Heart left ventricle (tissue), 16 donors: ENCODE measurements around the gene ZDHHC4. TPM values are rescaled to one million over a fixed set of nuclear protein-coding genes. Genes with fewer than 3 reads are reported as not detected.
A peak's percentile ranks its signal among the peaks of the same experiment; 100 is the strongest.
"Not testable (repeated sequence)": the region's sequence is repeated elsewhere in the genome, so short reads cannot be mapped to it uniquely, and the experiment has no call there.

Experiments
- ATAC-seq, 4 donors: fragments of 200-7000 bp; cut with Tn5 transposase; one replicate each; pipeline ENCODE4 v1.9.1; 2020 to 2022; ENCODE audit warnings: moderate library complexity in 4 of 4, mild to moderate bottlenecking in 3 of 4, moderate number of reproducible peaks in 1 of 4
- DNase-seq, 5 donors: peaks; one replicate each; pipeline ENCODE4 v3.0.0-alpha.2; 2020
- H3K27ac ChIP-seq, 12 donors: fragments of 200-600 bp; sonication (generic) in 4 of 12; one replicate each; pipeline versions ENCODE4 v1.5.0 to v1.8.0; 2016 to 2022; ENCODE audit warnings: mild to moderate bottlenecking in 2 of 12
- H3K27me3 ChIP-seq, 9 donors: fragments of 200-600 bp; sonication (generic) in 2 of 9; one replicate each; pipeline versions ENCODE4 v1.5.1 to v1.8.0; 2016 to 2022; ENCODE audit warnings: mild to moderate bottlenecking in 3 of 9
- H3K36me3 ChIP-seq, 9 donors: fragments of 200-600 bp; sonication (generic) in 2 of 9; one replicate each; pipeline versions ENCODE4 v1.5.0 to v1.8.0; 2018 to 2022; ENCODE audit warnings: mild to moderate bottlenecking in 2 of 9
- H3K4me1 ChIP-seq, 12 donors: fragments of 200-600 bp; sonication (generic) in 4 of 12; one replicate each; pipeline versions ENCODE4 v1.5.0 to v1.8.0; 2016 to 2022; ENCODE audit warnings: mild to moderate bottlenecking in 3 of 12
- H3K4me3 ChIP-seq, 12 donors: fragments of 200-600 bp; sonication (generic) in 4 of 12; one replicate each; pipeline versions ENCODE4 v1.5.0 to v1.8.0; 2017 to 2022; ENCODE audit warnings: mild to moderate bottlenecking in 9 of 12, moderate library complexity in 4 of 12
- H3K9me3 ChIP-seq, 12 donors: fragments of 200-600 bp; sonication (generic) in 4 of 12; one replicate each; pipeline versions ENCODE4 v1.5.0 to v1.8.0; 2016 to 2022; ENCODE audit warnings: mild to moderate bottlenecking in 1 of 12
- CTCF ChIP-seq, 12 donors: fragments of 200-600 bp; sonication (generic) in 4 of 12; IDR thresholded peaks; one replicate each; pipeline versions ENCODE4 v1.5.0 to v1.8.0; 2018 to 2022; ENCODE audit warnings: antibody characterized with exemption in 12 of 12, mild to moderate bottlenecking in 5 of 12
- POLR2A ChIP-seq, 2 donors: fragments of 450-650 bp; IDR thresholded peaks; one replicate each; pipeline ENCODE4 v1.6.1; 2017; ENCODE audit warnings: antibody characterized with exemption in 2 of 2, mild to moderate bottlenecking in 2 of 2, moderate library complexity in 2 of 2
- WGBS, 4 donors: extraction: QIAGEN DNeasy Blood & Tissue Kit in 2 of 4; methylation state at CpG; one replicate each; pipeline versions ENCODE4 v1.1.5 to v1.1.7; 2013 to 2018; 5-methylcytosine and 5-hydroxymethylcytosine counted together
- intact Hi-C, 10 donors: fragments of 100-400 bp; cut with DNase I; formaldehyde crosslinking; loops; one replicate each; pipeline versions ENCODE4 v1.11.1 to v1.14.2; 2022
- polyA plus RNA-seq, 2 donors: library from polyadenylated mRNA; stranded (reverse); fragments of 200-250 nt; gene quantifications; one replicate each; pipeline ENCODE4 v1.2.3, GENCODE V29; 2013
- total RNA-seq, 9 donors: library from RNA; depleted of rRNA in 2 of 9; stranded (reverse); fragments of >200 nt in 2 of 9; fragmentation: NEBNext Ultra II Directional in 3 of 9; extraction: Animal tissue kit (Norgen Biotek cat#: 25700) in 3 of 9; gene quantifications; one replicate each; pipeline versions ENCODE4 v1.1.0 to v1.2.4, GENCODE V29; 2016 to 2023
- donor health status: ischemic (EF 13 %, LVEDD 7.1; RV severe dilation, severe dysfunction).
- donor health status: healthy with polysubstance abuse.
- donor health status: DM: no; HTN: yes; CAD: no.
- donor health status: DM: no; HTN: no; CAD: no.
- donor health status: ischemic (EF 25% LVEDD 6.9; RV normal size, moderate dysfunction).
- donor health status: ischemic (EF 25% LVEDD 5.7; RV mildly dilated, moderate dysfunction).
- donor health status: healthy.
- donor health status: DM: yes; HTN: yes; CAD: no.
- donor health status: ischemic (EF 35%, LVEDD 5.7; RV mildly dilated, moderate dysfunction).
- donor health status: nonischemic (EF 11% LVEDD 7.7; RV severe dilation, severe dysfunction).
- donor health status: DM: yes; HTN: yes; CAD: no.
- donor health status: PGD.
- donor health status: ischemic (EF 29% LVEDD 5.4; RV normal size, mild dysfunction).
- donor health status: nonischemic (EF 23%, LVEDD 6.1; RV moderate dilation, normal function).

ZDHHC4 gene
- total and polyA plus RNA-seq, 11 donors = 26.2 to 48.4 (median 37.8) TPM

- intact Hi-C loops = no loop called here
- Histone ChIP-seq H3K27ac (no peak overlapping the region), H3K9me3 (no peaks in the 10 kb centered on the region), H3K4me3 (no peak overlapping the region), H3K4me1 (peaks cover 0 to 6% (median 4%) of the 10 kb centered on the region in 12 donors), H3K27me3 (no peaks in the 10 kb centered on the region), H3K36me3 (no peaks in the 10 kb centered on the region)
- DNase-seq (no peak), ATAC-seq (no peak)
- TF ChIP-seq POLR2A (IDR thresholded peaks at IDR 0.05) = no peak
- no peak for TF ChIP-seq CTCF (IDR thresholded peaks at IDR 0.05)
- 68 to 76% (median 75%) methylated on average over 7 of the region's 7 CpGs for WGBS, 4 donors
Measured at GRCh38 chr7:6631605-6632004, 54.4 kb downstream of the ZDHHC4 start.

GRCh38 chr7:6634021-6634420, 56.8 kb downstream of the ZDHHC4 start:
- DNase-seq = no peak
- WGBS, 4 donors = 67 to 77% (median 73%) methylated on average over 8 of the region's 8 CpGs
- Histone ChIP-seq H3K9me3 (no peaks in the 10 kb centered on the region), H3K27ac (no peak overlapping the region), H3K4me1 (peaks cover 0 to 24% (median 16%) of the 10 kb centered on the region in 12 donors), H3K27me3 (no peaks in the 10 kb centered on the region), H3K36me3 (peaks cover 0 to 1% (median 0%) of the 10 kb centered on the region in 9 donors), H3K4me3 (no peak overlapping the region)
- TF ChIP-seq CTCF (IDR thresholded peaks at IDR 0.05) (no peak), POLR2A (IDR thresholded peaks at IDR 0.05) (no peak)
- intact Hi-C loops = no loop called here
- ATAC-seq = no peak

- intact Hi-C loops = loop anchor here in 1 of 10 donors (5.0 kb wide), 2 partner anchors 72 to 92 kb away; partner anchors contain the start of gene ZNF12
- WGBS, 4 donors = 86 to 91% (median 89%) methylated on average over 5 of the region's 5 CpGs
Measured at GRCh38 chr7:6634971-6635370, 57.7 kb downstream of the ZDHHC4 start.

GRCh38 chr7:6636741-6637543, 59.7 kb downstream of the ZDHHC4 start, which contains the start of gene ZNF316:
Gene ZNF316, plus strand, starts transcription at chr7:6637318. Its CDS starts 5,092 bp downstream, at chr7:6642410.
- intact Hi-C loops = loop anchor here in 1 of 10 donors (5.0 kb wide), 2 partner anchors 70 to 90 kb away; partner anchors contain the start of gene ZNF12
- WGBS, 4 donors = 1 to 2% (median 1%) methylated on average over 27 to 104 of the region's 104 CpGs
- TF ChIP-seq CTCF (IDR thresholded peaks at IDR 0.05) (no peak), POLR2A (IDR thresholded peaks at IDR 0.05) (peak in 1 of 2 donors; percentile 68)
- peak within 1 kb of the TSS; percentile 66 to 99 (median 95) for H3K4me3 ChIP-seq
- peak; percentile 51 to 86 (median 72) for DNase-seq
- H3K4me1 ChIP-seq = peaks cover 0 to 31% (median 17%) of the 10 kb centered on the region in 12 donors
- H3K36me3 ChIP-seq = peaks cover 0 to 13% (median 7%) of the 10 kb centered on the region in 9 donors
- H3K27me3 ChIP-seq = no peaks in the 10 kb centered on the region
- H3K27ac ChIP-seq = peak within 1 kb of the TSS; percentile 53 to 95 (median 84)
- peak in 3 of 4 donors; percentile 74 to 89 (median 82) for ATAC-seq
- H3K9me3 ChIP-seq = no peaks in the 10 kb centered on the region

More at GRCh38 chr7:6634971-6635370, 57.7 kb downstream of the ZDHHC4 start:
- peak overlapping the region in 1 of 12 donors; percentile 18 for H3K27ac ChIP-seq
- H3K9me3 ChIP-seq, H3K4me3 ChIP-seq, ATAC-seq, H3K36me3 ChIP-seq, DNase-seq, H3K27me3 ChIP-seq: not testable (repeated sequence)
- peaks cover 0 to 31% (median 17%) of the 10 kb centered on the region in 12 donors for H3K4me1 ChIP-seq
